Measurements from ENCODE around the gene SASH1. TPM values are rescaled to one million over a fixed set of nuclear protein-coding genes. Genes with fewer than 3 reads are reported as not detected.

Gene SASH1
- total and polyA plus RNA-seq, 2 of the 8 experiments (the other 6 are each of a cell fraction or from before 2014, with no cell fraction given), result 6.0 to 20.2 TPM

GRCh38 chr6:148565321-148565926 is 222.8 kb downstream of the SASH1 start:
- Histone ChIP-seq H3K56ac (replicated peaks; ENCODE audit: insufficient read length, low read depth, low read length) (no peak overlapping the region), H3K4me2 (ENCODE audit: insufficient read depth in 1 of 2, low read depth in 2 of 2, low read length in 2 of 2) (no peak overlapping the region), H2BK12ac (ENCODE audit: low read depth, low read length) (no peak overlapping the region), H3K27ac (ENCODE audit: low read depth, low read length) (no peak overlapping the region), H4K5ac (ENCODE audit: insufficient read length, low read depth, low read length) (no peak overlapping the region), H3K79me1 (ENCODE audit: low read depth, low read length) (no peaks in the 10 kb centered on the region), H3K4ac (replicated peaks; ENCODE audit: insufficient read length, low read depth, low read length) (no peak overlapping the region), H3K9ac (replicated peaks in 1 of 4; ENCODE audit: extremely low read depth in 1 of 4, low read depth in 3 of 4, low read length in 3 of 4) (no peak overlapping the region), H3K9me3 (ENCODE audit: insufficient read depth in 2 of 2, low read depth in 1 of 2, low read length in 1 of 2) (peaks cover 0 to 6% of the 10 kb centered on the region in 2 experiments; a peak in 2 of 4 replicates), H2BK15ac (ENCODE audit: low read length) (no peak overlapping the region), H4K20me1 (replicated peaks in 1 of 2; ENCODE audit: control insufficient read depth in 1 of 2, insufficient read depth in 2 of 2, low read length in 2 of 2) (no peaks in the 10 kb centered on the region), H3K4me1 (replicated peaks in 1 of 4; ENCODE audit: control insufficient read depth in 3 of 4, insufficient read depth in 4 of 4, low read length in 3 of 4) (no peaks in the 10 kb centered on the region), H2BK20ac (ENCODE audit: low read length) (no peak overlapping the region), H3K14ac (ENCODE audit: insufficient read length) (no peak overlapping the region), H4K8ac (ENCODE audit: extremely low read depth, insufficient read depth, low read length) (no peak overlapping the region; the same call in 1 of the 2 replicates), H3K4me3 (ENCODE audit: extremely low read depth in 1 of 4, insufficient read depth in 2 of 4, low read depth in 3 of 4, low read length in 4 of 4) (no peak overlapping the region), H2BK5ac (ENCODE audit: low read depth, low read length) (no peak overlapping the region), H3K27me3 (replicated peaks in 1 of 4; ENCODE audit: control insufficient read depth in 3 of 4, extremely low read depth in 1 of 4, insufficient read depth in 3 of 4, low read length in 3 of 4) (peaks cover 0 to 5% (median 4%) of the 10 kb centered on the region in 4 experiments; a peak in 5 of 7 replicates), H3K23ac (ENCODE audit: insufficient read length) (no peak overlapping the region), H3K36me3 (ENCODE audit: control insufficient read depth in 2 of 4, insufficient read depth in 4 of 4, low read length in 3 of 4) (no peaks in the 10 kb centered on the region), H4K91ac (replicated peaks; ENCODE audit: insufficient read length, low read length) (no peak overlapping the region), H3K79me2 (ENCODE audit: control insufficient read depth in 1 of 2, insufficient read depth in 2 of 2, low read length in 2 of 2) (no peaks in the 10 kb centered on the region), H2BK120ac (replicated peaks; ENCODE audit: low read depth, low read length) (no peak overlapping the region), H2AFZ (ENCODE audit: low read length) (no peak overlapping the region), H3K18ac (ENCODE audit: extremely low read depth, low read length) (no peak overlapping the region), H2AK5ac (ENCODE audit: low read depth, low read length) (no peak overlapping the region), H3K23me2 (ENCODE audit: low read depth, low read length) (no peaks in the 10 kb centered on the region; the same call in 1 of the 2 replicates)
- POLR2A ChIA-PET (ENCODE audit: partially characterized antibody), result no interaction called here
- DNase-seq (ENCODE audit: low read depth in 1 of 2, low spot score in 2 of 2) (no peak), FAIRE-seq (no peak)
- no peak for TF ChIP-seq SP2 (IDR thresholded peaks at IDR 0.05; ENCODE audit: low read length)
- TF ChIP-seq CEBPB (IDR thresholded peaks at IDR 0.05; ENCODE audit: low read depth, low read length), result no peak
- no peak for TF ChIP-seq ZNF274 (IDR thresholded peaks at IDR 0.05; ENCODE audit: borderline replicate concordance, extremely low read depth, low read length)
- no peak for TF ChIP-seq POLR2AphosphoS5 (IDR thresholded peaks at IDR 0.05; ENCODE audit: low read depth, low read length)
- no peak for TF ChIP-seq CHD2 (IDR thresholded peaks at IDR 0.05; ENCODE audit: low read length)
- no peak for TF ChIP-seq JUND (IDR thresholded peaks at IDR 0.05; ENCODE audit: low read length)
- TF ChIP-seq SP4 (IDR thresholded peaks at IDR 0.05; ENCODE audit: low read length), result no peak
- TF ChIP-seq BRCA1 (IDR thresholded peaks at IDR 0.05; ENCODE audit: low read depth, low read length), result no peak
- TF ChIP-seq EZH2 (IDR thresholded peaks at IDR 0.05; ENCODE audit: low read depth, low read length, severe bottlenecking), result no peak
- TF ChIP-seq TBP (IDR thresholded peaks at IDR 0.05; ENCODE audit: low read depth, low read length), result no peak
- CTCF ChIA-PET (ENCODE audit: partially characterized antibody), result interaction anchor here (2.5 kb wide), 1 partner anchor 12 kb away, joined by 10 read pairs; no protein-coding TSS in a partner anchor
- WGBS, 2 experiments (ENCODE audit: extremely low coverage in 1 of 2, insufficient coverage in 1 of 2, insufficient read length in 1 of 2, insufficient replicate concordance in 2 of 2, low coverage in 1 of 2, low lambda C conversion rate in 2 of 2, missing lambda C conversion rate in 1 of 2), result 92% methylated on average over 8 of the region's 8 CpGs; no CpG with 5 or more reads in 1 of the 2 experiments

Data from H1 (cell line).